ENCODE data around the gene RNF225.
A peak's percentile ranks its signal among the peaks of the same experiment; 100 is the strongest.

Gene RNF225

DNA sequence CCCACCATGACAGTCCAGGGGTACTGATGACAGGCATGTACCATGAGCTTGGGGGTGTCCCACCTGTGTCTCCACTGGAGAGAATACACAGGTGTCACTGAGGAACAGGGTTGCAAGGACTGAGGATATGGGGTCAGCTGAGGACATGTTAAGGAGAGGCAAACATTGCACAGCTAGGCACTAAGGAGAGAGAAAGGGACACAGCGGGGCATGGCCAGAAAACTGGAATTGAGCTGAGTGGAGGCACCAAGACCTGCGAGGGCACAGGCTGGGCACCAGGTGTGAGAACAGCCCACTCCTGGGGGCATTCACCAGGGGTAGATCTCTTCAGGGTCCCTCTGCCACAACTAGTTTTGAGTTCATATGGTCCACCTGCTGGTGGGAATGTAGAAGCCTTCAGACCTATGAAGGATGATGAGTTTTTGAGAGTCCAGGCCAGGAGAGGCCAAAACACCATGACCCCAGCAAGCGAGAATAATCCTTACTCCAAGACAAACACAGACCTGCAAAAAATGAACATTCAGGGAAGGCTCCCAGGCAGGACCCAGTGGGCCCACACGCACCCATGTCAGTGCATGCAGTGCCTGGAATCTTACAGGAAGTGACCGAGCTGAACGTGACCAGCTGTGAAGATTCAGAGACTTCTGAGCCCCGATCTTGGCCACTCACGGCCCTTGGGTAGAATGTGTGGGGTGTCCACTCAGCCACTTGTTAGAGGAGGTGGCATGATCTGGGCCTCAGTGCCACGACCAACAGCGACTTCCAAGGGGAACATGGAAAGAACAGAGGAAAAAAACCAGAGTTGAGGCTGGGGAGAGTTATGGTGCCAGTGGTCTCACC, 11.6 kb downstream of the RNF225 start:
- H3K36me3 ChIP-seq (ENCODE audit: control insufficient read depth, insufficient read depth, low read length) = no peaks in the 10 kb centered on the region
- H3K4me1 ChIP-seq = peaks cover 9% of the 10 kb centered on the region
- H3K79me2 ChIP-seq = peaks cover 14% of the 10 kb centered on the region
- H3K4me3 ChIP-seq (ENCODE audit: low read depth, low read length) = peak overlapping the region; percentile 89
- H3K9ac ChIP-seq = no peak overlapping the region
- peak overlapping the region; percentile 89 for H3K4me2 ChIP-seq (ENCODE audit: low read length)
- no peak overlapping the region for H2AFZ ChIP-seq
- no peaks in the 10 kb centered on the region for H3K27me3 ChIP-seq (ENCODE audit: control insufficient read depth, insufficient read depth, low read length)
- TF ChIP-seq, protein P1, sequence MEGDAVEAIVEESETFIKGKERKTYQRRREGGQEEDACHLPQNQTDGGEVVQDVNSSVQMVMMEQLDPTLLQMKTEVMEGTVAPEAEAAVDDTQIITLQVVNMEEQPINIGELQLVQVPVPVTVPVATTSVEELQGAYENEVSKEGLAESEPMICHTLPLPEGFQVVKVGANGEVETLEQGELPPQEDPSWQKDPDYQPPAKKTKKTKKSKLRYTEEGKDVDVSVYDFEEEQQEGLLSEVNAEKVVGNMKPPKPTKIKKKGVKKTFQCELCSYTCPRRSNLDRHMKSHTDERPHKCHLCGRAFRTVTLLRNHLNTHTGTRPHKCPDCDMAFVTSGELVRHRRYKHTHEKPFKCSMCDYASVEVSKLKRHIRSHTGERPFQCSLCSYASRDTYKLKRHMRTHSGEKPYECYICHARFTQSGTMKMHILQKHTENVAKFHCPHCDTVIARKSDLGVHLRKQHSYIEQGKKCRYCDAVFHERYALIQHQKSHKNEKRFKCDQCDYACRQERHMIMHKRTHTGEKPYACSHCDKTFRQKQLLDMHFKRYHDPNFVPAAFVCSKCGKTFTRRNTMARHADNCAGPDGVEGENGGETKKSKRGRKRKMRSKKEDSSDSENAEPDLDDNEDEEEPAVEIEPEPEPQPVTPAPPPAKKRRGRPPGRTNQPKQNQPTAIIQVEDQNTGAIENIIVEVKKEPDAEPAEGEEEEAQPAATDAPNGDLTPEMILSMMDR (IDR thresholded peaks at IDR 0.05) = peak; percentile 30
- no peaks in the 10 kb centered on the region for H3K9me3 ChIP-seq (ENCODE audit: control insufficient read depth, low read length)
- peak overlapping the region; percentile 87 for H3K27ac ChIP-seq

DNA sequence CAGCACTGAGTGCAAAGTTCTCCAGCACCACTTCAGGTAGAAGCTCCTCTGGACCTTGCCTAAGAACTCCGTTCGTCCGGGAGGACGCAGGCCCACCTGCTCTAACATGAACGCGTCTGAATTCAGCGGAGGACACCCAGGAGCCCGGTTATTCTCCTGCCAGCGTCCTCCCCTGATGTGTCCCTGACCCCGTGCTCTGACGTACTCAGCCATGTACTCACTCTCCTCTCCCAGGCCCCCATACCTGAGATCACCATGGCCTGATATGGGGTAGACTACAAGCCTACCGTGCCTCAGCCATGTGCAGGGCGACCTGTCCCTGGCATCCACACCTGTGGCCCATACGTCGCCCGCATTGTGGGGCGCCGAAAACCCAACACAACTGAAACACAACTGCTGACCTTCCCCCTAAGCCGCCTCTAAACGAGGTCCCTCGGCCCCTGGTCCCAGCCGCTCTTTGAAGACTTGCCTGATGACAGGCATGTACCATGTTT, 12.2 kb downstream of the RNF225 start:
- Histone ChIP-seq H3K4me2 (ENCODE audit: low read length) (peak overlapping the region; percentile 89), H2AFZ (peak overlapping the region; percentile 96), H3K9me3 (ENCODE audit: control insufficient read depth, low read length) (no peaks in the 10 kb centered on the region), H3K36me3 (ENCODE audit: control insufficient read depth, insufficient read depth, low read length) (no peaks in the 10 kb centered on the region), H3K27ac (peak overlapping the region; percentile 87), H3K79me2 (peaks cover 16% of the 10 kb centered on the region), H3K4me3 (ENCODE audit: low read depth, low read length) (peak overlapping the region; percentile 89), H3K9ac (peak overlapping the region; percentile 92), H3K27me3 (ENCODE audit: control insufficient read depth, insufficient read depth, low read length) (no peaks in the 10 kb centered on the region), H3K4me1 (peaks cover 9% of the 10 kb centered on the region)
- TF ChIP-seq, protein P1 (IDR thresholded peaks at IDR 0.05) = no peak

DNA sequence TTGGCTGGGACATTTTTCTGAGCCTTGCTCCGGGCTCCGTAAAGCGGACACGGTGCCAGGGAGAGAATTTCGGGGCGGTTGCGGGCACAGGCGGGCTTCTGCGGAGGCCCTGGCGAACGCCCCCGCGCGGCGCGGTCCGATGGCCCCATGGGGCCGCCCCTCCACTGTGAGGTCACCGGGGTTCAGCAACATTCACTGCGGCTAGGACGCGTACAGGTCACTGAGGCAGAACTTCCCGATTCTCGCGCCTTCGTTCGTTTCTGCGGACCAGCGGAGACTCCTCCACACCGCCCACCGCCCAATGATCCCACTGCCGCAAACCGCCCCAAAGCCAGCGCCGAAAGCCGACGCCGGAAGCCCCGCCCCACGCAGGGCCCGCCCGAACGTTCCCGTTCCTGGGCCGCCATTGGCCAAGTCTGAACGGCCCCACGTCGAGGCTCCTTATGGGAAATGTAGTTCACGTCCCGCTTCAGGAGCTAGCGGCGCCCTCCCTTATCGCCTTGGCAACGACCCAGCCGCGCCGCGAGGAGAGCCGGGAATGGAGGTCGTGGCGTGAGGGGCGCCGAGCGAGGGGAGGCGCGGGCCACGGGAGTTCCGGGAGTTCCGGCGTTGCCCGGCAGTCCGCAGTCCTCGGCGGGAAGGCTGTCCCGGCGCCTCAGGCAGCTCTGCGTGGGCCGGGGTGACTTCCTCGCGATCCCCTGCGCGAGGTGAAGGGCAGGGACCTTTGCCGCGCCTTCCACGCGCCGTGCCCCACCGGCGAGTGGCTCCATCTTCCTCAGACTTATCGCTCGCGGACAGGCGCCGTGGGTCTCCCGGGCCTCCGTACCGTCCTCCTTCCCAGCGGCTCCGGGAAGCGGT, 12.9 kb downstream of the RNF225 start, which contains the start of gene ZNF584:
Gene ZNF584, plus strand, starts transcription at position 498 of the 858 bp plus-strand sequence. CDS start 499 bp downstream, outside the sequence.
- Histone ChIP-seq H3K4me2 (ENCODE audit: low read length) (peak within 1 kb of the TSS; percentile 89), H3K36me3 (ENCODE audit: control insufficient read depth, insufficient read depth, low read length) (no peaks in the 10 kb centered on the region), H3K9ac (peak within 1 kb of the TSS; percentile 92), H3K27me3 (ENCODE audit: control insufficient read depth, insufficient read depth, low read length) (no peaks in the 10 kb centered on the region), H3K4me3 (ENCODE audit: low read depth, low read length) (peak within 1 kb of the TSS; percentile 89), H3K27ac (peak within 1 kb of the TSS; percentile 87), H3K4me1 (peaks cover 9% of the 10 kb centered on the region), H2AFZ (peak within 1 kb of the TSS; percentile 96), H3K9me3 (ENCODE audit: control insufficient read depth, low read length) (no peaks in the 10 kb centered on the region), H3K79me2 (peaks cover 19% of the 10 kb centered on the region)
- TF ChIP-seq, protein P1 (IDR thresholded peaks at IDR 0.05) = no peak

DNA sequence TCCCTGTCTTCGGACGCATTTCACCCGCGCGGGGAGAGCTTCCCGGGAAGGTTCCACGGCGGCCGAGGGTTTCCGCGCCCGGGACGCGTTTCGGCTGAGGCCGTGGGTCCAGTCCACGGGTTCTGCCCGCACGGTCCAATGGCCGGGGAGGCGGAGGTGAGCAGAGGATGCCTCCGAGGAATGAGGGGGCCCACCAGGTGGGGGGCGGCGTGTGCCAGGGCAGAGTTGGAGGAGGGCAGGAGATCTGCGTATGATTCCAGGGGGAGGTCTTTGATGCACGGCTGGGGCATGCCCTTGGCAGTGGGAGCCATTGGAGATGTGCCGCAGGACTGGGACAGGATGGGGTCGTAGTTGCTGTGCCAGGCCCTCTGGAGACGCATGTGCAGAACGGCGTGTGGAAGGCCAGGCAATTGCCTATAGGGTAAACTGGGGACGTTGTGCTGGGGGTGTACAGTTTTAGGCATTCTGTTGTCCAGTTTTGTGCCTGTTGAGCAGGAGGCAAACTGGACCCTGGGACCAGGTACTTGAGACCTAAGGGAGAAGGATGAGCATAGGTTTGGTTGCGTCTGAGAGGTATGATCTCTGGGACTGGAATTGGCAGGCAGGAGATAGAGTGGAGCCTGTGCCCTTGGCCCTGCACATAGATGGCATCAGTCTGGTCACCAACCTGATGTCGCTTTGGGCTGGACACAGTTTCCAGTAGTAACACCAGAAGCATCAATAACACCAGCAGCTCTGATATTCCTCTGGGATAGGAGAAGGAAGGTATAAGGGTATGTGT, 13.7 kb downstream of the RNF225 start:
- Histone ChIP-seq H3K36me3 (ENCODE audit: control insufficient read depth, insufficient read depth, low read length) (no peaks in the 10 kb centered on the region), H3K9ac (peak overlapping the region; percentile 74), H3K27me3 (ENCODE audit: control insufficient read depth, insufficient read depth, low read length) (no peaks in the 10 kb centered on the region), H3K9me3 (ENCODE audit: control insufficient read depth, low read length) (no peaks in the 10 kb centered on the region), H3K4me3 (ENCODE audit: low read depth, low read length) (peak overlapping the region; percentile 89), H3K4me2 (ENCODE audit: low read length) (peak overlapping the region; percentile 89), H3K27ac (peak overlapping the region; percentile 87), H3K4me1 (peaks cover 9% of the 10 kb centered on the region), H3K79me2 (peaks cover 24% of the 10 kb centered on the region), H2AFZ (peak overlapping the region; percentile 96)
- TF ChIP-seq, protein P1 (IDR thresholded peaks at IDR 0.05) = no peak

All from parathyroid adenoma (tissue), 2 donors.